NCI-H748 treated with DMSO at 0.1 percent for 48 hours (cell line): ENCODE measurements around the gene PDZD4.

Source experiments
- DNase-seq: peaks from one replicate; lab custom pipeline; 2025; lab: John Stamatoyannopoulos, UW

Gene PDZD4

GRCh38 chrX:153772316-153773217 is 57.8 kb downstream of the PDZD4 start:
- DNase-seq, result no peak

- no peak for DNase-seq
Measured at GRCh38 chrX:153771415-153772315, 58.7 kb downstream of the PDZD4 start.

GRCh38 chrX:153770601-153771414 is 59.5 kb downstream of the PDZD4 start:
- no peak for DNase-seq

- no peak for DNase-seq
Measured at GRCh38 chrX:153769865-153770600, 60.3 kb downstream of the PDZD4 start.

DNA sequence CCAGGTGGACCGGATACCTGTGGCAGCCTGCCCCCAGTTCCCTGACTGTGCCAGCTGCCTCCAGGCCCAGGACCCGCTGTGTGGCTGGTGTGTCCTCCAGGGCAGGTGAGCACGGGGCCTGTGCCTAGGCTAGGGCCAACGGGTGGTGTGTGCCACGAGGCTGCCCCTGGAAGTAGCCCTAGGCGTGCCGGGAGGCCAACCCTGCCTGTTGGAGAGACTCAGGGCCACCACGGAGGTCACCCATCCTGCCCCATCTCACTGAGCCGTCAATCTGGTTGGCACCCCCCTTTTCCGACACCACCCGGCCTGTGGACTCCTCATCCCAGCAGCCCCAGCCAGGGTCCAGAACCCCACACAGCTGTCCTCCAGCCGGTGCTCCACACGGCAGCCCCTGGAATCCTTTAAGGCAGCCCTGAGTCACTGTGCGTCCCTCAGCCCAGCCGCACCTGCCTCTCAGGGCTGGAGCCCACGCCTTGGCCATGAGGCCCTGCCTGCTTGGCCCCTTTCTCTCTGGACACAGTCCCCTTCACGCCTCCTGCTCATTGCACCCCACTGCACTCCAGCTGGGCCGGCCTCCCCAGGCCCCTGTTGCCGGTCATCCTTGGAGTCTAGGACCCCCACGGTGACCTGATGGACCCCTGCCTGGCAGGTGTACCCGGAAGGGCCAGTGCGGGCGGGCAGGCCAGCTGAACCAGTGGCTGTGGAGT is 61.0 kb downstream of the PDZD4 start:
- DNase-seq, result no peak

DNA sequence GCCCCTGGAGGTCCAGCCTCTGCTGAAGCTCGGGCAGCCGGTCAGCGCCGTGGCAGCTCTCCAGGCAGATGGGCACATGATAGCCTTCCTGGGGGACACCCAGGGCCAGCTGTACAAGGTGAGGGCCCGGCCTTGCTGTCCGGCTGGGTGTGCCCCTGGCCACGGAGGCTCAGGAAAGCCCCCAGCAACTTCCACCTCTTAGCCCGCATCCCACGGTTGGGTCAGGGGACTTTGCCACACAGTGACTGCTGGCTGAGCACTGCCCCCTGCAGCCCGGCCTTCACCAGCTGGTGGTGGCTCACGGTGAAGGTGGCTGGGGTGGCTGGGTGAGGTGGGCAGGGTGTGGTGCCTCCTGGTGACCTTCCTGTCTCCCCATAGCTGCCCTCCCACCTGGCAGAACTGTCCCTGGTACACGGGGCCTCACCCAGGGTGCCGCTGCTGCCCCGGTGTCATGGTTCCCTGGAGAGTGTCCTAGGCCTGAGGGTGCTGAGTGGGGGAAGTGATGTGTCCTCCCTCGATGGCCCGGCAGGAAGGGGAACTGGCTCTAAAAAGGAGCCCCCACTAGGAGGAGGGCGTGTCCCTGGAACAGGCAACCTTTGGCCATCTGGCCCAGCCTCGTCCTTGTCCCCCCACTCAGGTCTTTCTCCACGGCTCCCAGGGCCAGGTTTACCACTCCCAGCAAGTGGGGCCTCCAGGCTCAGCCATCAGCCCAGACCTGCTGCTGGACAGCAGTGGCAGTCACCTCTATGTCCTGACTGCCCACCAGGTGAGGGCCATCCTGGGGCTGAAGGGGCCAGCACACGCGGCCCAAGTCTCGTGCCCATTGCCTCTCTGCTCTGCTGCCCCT is 61.8 kb downstream of the PDZD4 start:
- no peak for DNase-seq

GRCh38 chrX:153767674-153768055 is 62.7 kb downstream of the PDZD4 start:
- no peak for DNase-seq

- no peak for DNase-seq
Measured at GRCh38 chrX:153766871-153767673, 63.3 kb downstream of the PDZD4 start.

DNA sequence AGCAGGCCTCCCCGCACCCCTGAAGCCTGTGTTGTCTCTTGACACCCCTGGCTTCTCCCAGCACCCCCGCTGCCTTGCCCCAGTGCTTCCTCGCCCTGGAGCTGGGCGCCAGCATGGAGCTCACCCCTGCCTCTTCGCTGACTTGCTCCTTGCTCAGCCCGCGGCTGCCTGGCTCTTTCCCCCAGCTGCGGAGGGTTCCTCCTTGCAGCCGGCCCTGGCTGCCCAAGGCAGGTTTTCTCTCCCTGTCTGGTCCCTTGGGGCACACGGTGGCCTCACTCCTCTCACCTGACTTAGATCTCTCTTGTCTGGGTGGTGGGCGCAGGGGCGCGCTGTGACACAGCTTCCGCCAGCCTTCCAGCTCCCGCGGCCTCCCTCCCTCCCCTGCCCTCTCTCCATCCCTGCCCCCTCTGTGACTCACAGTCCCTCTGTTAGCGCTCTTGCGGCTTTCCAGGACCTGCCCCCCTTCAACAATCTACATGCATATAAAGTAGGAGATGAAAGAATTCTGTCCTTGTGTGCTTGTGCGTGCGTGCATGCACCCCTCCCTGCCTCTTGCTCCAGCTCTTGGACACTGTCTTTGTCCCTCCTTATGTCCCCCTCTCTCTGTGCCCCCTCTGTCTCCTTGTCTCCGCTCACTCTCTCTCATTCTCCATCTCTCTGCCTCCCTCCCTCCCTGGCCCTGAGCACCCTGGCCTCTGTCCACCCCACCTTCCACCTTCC is 64.1 kb downstream of the PDZD4 start:
- DNase-seq, result no peak

- no peak for DNase-seq
Measured at GRCh38 chrX:153765138-153766079, 64.9 kb downstream of the PDZD4 start.

DNA sequence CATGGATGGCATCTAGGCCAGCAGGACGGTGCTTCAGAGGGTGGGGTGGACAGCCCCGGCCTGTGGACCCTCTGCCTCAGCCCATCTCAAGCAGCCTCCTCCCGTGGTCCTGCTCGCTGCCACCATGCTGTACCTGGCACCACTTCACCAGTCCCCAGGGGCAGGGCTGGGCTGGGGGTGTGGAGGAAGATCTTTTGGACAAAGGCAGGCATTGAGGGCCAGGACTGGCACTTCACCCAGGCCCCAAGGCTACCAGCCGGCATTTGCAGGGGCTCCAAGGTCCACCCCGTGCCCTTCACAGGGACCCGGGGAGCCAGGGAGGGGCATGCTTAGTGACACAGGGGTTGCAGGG is 65.6 kb downstream of the PDZD4 start:
- no peak for DNase-seq

DNA sequence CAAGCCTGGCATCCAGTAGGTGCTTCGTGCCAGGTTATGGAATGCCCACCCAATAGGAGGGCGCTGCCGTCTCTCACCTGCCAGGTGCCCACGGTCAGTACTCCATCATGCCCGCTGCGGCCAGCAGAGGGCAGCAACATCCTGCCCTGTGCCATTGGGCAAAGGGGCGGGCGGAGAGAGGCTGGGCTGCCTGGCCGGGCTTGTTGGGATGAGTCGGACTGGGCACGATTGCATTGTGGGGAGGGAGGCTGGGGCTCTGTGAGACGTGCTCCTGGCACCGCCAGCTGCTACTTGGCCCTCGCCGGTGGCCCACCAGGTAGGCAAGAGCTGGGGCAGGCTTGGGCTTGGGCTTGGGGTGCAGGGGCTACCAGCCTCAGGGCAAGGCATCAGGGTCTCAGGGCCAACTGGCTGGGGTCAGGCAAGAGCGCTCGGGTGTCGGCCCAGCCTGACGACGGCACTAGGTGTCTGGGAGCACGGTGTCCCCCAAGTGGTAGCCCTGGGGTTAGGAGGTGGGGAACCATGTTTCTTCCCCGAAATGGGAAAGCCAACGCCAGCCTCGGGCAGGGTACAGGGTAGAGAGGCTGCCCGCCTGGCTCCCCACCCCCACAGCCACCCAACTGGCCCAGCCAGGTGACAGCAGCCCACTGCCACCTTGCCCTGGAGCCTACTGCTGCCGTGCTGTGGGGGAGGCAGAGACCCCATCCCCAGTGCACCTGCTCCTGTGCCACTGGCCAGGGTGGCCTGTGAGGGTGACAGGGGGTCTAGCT is 66.2 kb downstream of the PDZD4 start, which contains the start of gene PLXNB3:
Gene PLXNB3, plus strand, starts transcription at position 261 of the 767 bp plus-strand sequence. CDS start 1,287 bp downstream, outside the sequence.
- peak; percentile 55 for DNase-seq

GRCh38 chrX:153763298-153763932 is 66.9 kb downstream of the PDZD4 start:
- no peak for DNase-seq

DNA sequence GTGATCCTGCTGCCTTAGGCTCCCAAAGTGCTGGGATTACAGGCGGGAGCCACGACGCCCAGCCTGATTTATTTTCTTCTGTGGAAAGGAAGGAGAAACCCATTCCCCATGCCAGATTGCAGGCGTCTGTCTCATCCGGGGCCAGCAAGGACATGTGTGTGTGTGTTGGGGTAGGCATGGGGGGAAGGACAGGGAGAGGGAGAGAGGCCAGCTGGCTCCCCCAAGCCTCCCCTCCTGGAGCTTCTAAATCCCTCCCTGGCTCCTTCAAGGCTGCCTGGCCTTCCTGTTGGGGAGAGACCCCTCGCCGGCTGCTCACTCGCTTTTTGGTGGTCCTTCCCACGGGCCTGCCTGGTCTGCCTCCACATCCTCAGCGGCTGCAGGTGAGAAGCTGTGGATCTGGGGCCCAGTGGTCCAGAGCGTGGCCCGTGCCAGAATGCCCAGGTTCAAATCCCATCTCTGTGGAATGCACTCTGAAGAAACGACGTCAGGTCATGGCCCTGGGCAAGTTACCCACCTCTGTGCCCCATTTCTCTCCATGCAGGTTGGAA is 67.6 kb downstream of the PDZD4 start:
- DNase-seq, result no peak

DNA sequence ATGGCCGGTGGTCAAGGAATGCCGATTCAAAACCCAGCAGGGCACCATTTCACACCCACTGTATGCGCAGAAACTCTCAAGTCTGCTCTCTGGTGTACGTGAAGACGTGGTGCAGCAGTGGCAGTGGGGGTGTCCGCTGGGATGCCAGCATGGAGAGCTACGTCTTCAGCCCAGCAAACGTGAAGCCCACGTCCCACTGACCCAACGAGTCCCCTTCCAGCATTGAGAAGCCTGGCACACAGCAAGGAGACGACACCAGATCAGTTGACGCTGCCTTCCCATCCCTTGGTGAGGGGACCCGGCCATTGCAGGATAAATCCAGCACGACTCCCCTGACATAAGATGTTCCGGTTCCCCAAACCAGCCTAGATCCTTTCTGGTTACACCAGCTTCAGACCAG is 68.5 kb downstream of the PDZD4 start:
- no peak for DNase-seq
